Pons (tissue), 1 donor: ENCODE results near the gene FLNC.

ENCODE experiments used
- DNase-seq: peaks from one replicate; pipeline ENCODE4 v3.0.0-alpha.2; 2016; ENCODE audit warnings: low spot score

Gene FLNC

DNA sequence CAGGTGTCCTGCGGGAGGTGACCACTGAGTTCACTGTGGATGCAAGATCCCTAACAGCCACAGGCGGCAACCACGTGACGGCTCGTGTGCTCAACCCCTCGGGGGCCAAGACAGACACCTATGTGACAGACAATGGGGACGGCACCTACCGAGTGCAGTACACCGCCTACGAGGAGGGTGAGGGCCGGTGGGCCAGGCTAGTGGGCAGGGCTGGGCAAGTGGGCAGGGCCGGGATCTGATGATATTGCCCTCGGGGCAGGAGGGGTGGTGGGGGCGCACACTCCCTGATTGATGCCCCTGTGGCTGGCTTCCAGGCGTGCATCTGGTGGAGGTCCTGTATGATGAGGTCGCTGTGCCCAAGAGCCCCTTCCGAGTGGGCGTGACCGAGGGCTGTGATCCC is 15.8 kb downstream of the FLNC start:
- DNase-seq, result no peak

GRCh38 chr7:128846781-128847444 is 16.7 kb downstream of the FLNC start:
- DNase-seq, result no peak

DNA sequence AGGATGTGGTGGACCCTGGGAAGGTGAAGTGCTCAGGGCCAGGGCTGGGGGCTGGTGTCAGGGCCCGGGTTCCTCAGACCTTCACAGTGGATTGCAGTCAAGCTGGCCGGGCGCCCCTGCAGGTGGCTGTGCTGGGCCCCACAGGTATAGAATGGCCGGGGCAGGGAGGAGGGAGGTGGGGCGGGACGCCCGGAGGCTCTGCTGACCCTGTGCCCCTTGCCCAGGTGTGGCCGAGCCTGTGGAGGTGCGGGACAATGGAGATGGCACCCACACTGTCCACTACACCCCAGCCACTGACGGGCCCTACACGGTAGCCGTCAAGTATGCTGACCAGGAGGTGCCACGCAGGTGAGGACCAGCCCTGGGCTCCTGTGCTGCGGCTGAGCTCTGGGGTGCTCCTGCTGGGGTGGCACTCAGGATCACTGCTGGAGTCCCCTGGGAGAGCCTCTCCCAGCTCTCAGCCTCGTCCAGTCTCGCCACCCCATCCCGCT is 17.6 kb downstream of the FLNC start:
- DNase-seq, result no peak

GRCh38 chr7:128848289-128849155 is 18.3 kb downstream of the FLNC start:
- no peak for DNase-seq

DNA sequence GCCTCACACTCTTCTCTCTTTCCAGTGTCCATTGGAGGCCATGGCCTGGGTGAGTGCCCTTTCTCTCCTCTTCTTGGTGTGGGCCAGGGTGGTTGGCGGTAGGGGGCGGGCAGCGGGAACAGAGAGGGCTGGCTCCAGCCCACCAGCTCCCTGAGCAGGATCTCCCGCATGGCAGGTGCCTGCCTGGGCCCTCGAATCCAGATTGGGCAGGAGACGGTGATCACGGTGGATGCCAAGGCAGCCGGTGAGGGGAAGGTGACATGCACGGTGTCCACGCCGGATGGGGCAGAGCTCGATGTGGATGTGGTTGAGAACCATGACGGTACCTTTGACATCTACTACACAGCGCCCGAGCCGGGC is 18.9 kb downstream of the FLNC start:
- DNase-seq, result no peak

- DNase-seq, result no peak
Measured at GRCh38 chr7:128849804-128850490, 19.7 kb downstream of the FLNC start.

DNA sequence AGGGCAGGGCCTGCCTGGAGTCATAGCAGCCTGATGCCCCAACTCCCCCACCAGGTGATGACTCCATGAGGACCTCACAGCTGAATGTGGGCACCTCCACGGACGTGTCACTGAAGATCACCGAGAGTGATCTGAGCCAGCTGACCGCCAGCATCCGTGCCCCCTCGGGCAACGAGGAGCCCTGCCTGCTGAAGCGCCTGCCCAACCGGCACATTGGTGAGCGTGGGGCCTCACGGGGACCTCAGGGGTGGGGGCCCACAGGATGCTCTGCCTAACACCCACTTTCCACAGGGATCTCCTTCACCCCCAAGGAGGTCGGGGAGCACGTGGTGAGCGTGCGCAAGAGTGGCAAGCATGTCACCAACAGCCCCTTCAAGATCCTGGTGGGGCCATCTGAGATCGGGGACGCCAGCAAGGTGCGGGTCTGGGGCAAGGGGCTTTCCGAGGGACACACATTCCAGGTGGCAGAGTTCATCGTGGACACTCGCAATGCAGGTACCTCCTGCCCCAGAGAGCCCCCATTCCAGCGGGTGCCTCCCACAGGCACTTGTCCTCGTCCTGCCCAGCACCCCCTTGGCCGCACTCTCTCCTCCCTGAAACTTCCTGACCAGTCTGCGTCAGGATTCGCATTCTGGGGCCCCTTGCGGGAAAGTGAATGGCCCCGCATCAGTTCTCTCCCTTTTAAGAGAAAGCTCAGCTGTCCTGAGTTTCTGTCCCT is 22.5 kb downstream of the FLNC start:
- no peak for DNase-seq

DNA sequence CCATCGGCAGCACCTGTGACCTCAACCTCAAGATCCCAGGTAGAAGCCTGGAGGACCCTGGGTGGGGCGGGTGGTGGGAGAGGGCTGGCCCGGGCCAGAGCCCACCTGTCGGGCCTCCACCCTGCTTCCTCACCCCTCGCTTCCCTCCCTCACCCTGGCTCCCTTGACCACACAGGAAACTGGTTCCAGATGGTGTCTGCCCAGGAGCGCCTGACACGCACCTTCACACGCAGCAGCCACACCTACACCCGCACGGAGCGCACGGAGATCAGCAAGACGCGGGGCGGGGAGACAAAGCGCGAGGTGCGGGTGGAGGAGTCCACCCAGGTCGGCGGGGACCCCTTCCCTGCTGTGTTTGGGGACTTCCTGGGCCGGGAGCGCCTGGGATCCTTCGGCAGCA is 23.6 kb downstream of the FLNC start:
- no peak for DNase-seq

DNA sequence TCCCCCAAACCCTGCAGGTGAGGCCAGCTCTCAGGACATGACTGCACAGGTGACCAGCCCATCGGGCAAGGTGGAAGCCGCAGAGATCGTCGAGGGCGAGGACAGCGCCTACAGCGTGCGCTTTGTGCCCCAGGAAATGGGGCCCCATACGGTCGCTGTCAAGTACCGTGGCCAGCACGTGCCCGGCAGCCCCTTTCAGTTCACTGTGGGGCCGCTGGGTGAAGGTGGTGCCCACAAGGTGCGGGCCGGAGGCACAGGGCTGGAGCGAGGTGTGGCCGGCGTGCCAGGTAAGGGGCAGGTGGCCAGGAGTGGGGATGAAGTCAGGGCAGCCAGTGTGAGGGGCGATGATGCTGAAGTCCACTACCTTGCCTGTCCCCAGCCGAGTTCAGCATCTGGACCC is 24.2 kb downstream of the FLNC start:
- no peak for DNase-seq

DNA sequence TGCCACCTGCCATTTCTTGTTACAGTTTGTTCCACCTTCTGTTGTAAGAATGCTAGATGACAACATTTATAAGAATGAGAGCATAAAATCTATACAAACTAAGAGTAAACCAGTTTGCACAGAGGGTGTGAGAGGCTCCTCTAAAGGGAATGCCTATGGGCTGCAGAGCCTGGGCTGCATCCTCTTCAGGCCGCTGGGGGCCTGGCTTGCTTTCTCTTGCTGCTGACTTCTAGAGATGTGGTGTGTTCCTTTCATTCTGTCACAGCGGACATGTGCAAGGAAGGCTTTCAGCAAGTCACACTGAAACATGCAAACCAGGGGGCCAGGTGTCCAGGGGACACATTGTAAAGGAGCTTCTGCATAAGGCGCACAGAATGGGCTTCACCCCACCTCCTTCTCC is 25.4 kb downstream of the FLNC start:
- no peak for DNase-seq

DNA sequence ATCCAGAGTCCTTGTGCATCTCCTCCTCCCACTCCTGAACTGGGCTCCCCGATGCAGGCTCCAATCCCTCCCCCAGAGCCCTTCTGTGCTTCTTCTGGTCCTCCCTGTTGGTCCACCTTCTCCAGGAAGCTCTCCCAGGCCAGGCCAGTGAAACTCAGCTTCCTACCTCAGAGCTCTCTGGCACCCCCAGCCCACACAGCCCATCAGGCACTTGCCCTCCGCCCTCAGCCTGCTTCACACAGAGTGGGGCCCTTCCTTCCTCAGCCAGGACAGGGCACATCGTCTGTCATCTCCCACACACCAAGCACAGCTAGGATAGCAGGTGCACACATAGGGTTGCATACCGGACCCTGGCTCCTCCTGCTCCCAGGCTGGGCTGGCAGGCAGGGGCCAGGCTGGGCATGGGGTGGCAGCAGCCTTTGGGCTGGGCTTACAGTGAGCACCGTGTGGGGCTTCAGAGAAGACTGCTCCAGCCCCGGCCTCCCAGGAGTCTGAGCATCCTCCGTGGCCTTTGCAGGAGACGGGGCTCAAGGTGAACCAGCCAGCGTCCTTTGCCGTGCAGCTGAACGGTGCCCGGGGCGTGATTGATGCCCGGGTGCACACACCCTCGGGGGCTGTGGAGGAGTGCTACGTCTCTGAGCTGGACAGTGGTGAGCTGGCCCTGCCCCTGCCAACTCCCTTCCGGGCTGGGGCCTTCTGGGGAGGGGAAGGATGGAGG is 26.0 kb downstream of the FLNC start:
- DNase-seq, result no peak

GRCh38 chr7:128858380-128859231 is 28.4 kb downstream of the FLNC start:
- DNase-seq, result no peak

DNA sequence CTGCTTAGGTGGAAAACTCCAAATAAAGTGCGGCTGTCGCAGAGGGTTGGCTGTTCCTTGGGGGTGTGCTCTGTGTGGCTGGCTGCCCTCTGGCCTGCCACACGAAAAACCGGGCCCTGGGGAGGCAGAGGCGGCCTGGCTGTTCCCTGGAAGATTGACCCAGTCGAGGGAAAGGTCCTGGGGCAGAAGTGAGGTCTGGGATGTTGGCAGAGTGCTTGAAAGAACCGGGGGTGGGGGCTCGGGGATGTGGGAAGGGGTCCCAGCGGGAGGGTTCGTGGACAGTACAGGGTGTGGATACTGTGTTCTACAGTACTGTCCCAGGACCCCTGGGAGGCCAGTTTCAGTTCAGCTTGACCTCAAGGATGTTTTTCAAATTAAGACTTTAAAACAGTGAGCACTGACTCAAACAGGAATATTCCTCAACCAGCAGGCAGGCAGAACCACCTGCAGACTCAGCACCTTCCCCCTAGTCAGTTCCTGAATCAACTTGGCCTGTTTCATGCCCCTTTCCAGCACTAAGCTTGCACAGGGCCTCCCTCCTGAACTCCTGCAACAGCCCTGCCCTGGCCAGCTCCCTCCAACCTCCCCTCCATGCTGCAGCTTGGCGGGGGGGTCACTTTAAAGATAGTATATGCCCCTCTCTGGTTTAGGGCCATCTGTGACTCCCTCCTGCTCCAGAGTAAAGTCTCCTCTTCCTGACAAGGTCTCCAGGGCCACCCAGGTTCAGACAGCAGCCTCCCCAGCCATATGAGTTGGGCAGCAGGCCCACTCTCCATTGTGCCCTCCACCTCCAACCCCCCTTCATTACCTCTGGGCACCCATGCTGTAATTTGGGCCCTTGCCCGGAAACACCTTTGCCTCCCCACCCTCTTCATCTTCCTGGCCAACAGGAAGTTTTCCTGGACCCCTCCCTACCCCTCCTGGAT is 29.3 kb downstream of the FLNC start:
- no peak for DNase-seq

GRCh38 chr7:128860158-128861073 is 30.2 kb downstream of the FLNC start:
- no peak for DNase-seq

- no peak for DNase-seq
Measured at GRCh38 chr7:128861957-128862570, 31.9 kb downstream of the FLNC start.

DNA sequence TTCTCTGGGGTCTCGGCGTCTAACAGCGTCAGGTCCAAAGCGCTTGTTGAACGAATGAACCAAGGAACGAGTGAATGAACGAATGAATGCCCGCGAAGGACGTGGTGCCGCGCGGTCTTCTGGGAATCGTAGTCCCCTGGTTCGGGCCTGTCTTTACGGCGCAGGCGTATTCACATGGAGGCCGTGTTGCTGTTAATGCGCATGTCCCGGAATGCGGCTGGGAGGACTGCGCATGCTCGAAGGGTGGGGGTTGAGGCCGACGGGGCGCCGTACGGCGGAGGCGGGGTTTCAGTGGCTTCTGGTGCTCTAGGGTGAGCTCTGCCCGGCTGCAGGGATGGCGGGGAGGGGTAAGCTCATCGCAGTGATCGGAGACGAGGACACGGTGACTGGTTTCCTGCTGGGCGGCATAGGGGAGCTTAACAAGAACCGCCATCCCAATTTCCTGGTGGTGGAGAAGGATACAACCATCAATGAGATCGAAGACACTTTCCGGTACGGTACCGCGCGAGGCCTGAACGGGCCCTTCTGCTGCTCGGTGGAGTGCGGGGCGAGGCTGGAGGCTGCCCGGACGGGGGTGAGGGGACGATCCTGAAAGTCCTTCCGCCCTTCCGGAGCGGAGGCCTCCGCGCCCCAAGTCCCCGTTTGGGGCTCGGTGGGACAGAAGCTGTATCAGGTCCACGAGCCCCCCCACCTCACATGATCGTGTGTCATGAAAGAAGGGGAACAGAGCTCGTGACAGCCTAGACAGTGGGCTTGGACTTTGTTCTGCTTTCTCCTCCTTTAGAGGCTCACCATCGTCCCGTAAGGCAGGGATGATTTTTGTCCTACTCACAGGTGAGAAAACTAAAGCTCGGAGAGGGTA is 32.6 kb downstream of the FLNC start, which contains the start of gene ATP6V1F:
Gene ATP6V1F (plus strand): TSS at position 286 of the 862 bp plus-strand sequence. CDS start 49 bp downstream, at position 335.
- DNase-seq, result peak; percentile 97
